DOHH2 (cell line): ENCODE measurements around the gene KIAA1549.

ENCODE experiments used
- CTCF ChIP-seq: fragments of 200-600 bp; sonication (generic); IDR thresholded peaks from one replicate; pipeline ENCODE4 v1.5.1; 2014; ENCODE audit warnings: antibody characterized with exemption, mild to moderate bottlenecking, low read depth, low read length; ENCODE audit not compliant: poor library complexity, severe bottlenecking
- EZH2phosphoT487 ChIP-seq: fragments of 200-600 bp; sonication (generic); IDR thresholded peaks from 2 replicates; pipeline ENCODE4 v1.6.1; 2017; ENCODE audit warnings: borderline replicate concordance, mild to moderate bottlenecking, antibody characterized with exemption, low read length, moderate library complexity, mixed read lengths

DNA sequence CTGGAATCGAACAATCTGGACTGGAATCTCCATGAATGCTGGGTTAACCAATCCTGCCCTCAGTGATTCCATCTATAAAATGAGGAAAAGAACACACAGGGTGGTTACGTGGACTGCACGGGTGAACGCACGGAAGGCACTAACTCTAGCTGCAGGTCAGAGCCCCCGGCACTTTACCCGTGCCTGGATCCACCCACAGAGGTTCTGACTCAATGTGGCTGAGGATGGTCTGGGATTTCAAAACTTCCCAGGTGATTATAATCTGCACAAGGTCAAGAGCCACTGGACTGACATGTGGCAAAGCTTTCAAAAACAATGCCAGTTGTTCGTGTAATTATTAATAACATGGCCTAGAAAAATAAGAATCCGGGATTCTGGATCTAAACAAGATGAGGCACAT, 29.2 kb downstream of the KIAA1549 start:
- TF ChIP-seq CTCF: no peak
- no peak for TF ChIP-seq EZH2phosphoT487
